ENCODE data around the gene SDK1. TPM values are rescaled to one million over a fixed set of nuclear protein-coding genes. Genes with fewer than 3 reads are reported as not detected.
A peak's percentile ranks its signal among the peaks of the same experiment; 100 is the strongest.

The SDK1 gene
- total RNA-seq, 4 donors from 2014 or later, result 1.3 to 5.0 (median 2.0) TPM

DNA sequence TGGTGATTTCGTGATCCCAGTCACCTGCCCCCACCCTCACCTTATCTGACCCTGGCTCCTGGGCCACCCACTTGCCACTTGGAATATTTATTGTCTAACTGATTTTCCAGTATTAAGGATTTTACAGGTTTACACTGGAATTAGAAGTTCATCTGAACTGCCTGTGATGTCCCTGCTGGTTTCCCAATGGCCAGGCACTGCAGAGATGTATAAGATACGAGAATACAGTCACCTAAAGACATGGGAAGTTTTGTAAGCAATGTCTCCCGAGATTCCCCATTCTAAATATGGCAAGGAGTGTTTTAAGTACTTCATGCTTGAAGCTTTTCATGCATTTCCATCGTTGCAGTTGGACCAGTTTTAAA, 592.7 kb downstream of the SDK1 start:
- Histone ChIP-seq H3K27me3 (no peaks in the 10 kb centered on the region), H3K9me3 (no peaks in the 10 kb centered on the region), H3K36me3 (no peaks in the 10 kb centered on the region), H3K4me1 (peaks cover 13 to 16% of the 10 kb centered on the region in 2 donors), H3K4me3 (replicated peaks in 1 of 3) (no peak overlapping the region), H3K27ac (no peak overlapping the region)
- no peak for TF ChIP-seq POLR2A (IDR thresholded peaks at IDR 0.05)
- TF ChIP-seq, protein P1, sequence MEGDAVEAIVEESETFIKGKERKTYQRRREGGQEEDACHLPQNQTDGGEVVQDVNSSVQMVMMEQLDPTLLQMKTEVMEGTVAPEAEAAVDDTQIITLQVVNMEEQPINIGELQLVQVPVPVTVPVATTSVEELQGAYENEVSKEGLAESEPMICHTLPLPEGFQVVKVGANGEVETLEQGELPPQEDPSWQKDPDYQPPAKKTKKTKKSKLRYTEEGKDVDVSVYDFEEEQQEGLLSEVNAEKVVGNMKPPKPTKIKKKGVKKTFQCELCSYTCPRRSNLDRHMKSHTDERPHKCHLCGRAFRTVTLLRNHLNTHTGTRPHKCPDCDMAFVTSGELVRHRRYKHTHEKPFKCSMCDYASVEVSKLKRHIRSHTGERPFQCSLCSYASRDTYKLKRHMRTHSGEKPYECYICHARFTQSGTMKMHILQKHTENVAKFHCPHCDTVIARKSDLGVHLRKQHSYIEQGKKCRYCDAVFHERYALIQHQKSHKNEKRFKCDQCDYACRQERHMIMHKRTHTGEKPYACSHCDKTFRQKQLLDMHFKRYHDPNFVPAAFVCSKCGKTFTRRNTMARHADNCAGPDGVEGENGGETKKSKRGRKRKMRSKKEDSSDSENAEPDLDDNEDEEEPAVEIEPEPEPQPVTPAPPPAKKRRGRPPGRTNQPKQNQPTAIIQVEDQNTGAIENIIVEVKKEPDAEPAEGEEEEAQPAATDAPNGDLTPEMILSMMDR (IDR thresholded peaks at IDR 0.05), result no peak
- intact Hi-C loops (cut with DNase I), result no loop called here
- no peak for DNase-seq
- WGBS, 2 donors, result 84 to 88% methylated on average over 4 of the region's 4 CpGs

DNA sequence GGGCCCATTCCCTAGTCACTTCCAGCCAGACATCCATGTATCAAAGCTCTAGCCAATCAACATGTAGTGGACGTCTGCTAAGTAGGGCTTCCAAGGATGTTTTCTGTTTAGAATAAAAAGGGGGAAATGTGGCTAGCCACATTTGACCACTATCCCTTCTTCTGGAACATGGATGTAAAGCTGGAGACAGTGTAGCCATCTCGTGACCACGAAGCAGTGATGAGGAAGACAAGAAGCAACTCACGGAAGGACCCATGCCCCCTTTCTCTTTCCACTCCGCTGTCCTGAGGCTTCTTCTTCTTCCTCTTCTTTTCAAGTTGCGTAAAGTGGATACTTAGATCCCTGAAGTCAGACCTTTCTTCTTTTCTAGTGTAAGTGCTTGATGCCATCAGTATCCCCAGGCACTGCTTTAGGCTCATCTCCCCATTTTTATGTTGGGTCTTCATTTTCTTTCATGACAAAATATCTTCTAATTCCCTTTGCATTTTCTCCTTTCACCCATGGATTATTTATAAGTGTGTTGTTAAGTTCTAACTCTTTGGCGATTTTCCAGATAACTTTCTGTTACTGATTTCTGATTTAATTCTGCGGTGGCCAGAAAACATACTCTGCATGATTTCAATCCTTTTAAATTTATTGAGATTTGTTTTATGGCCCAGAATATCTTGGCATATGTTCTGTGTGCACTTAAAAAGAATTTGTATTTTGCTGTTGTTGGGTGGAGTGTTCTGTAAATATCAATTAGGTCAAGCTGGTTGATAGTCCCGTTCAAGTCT, 594.5 kb downstream of the SDK1 start:
- DNase-seq, result no peak
- no peaks in the 10 kb centered on the region for H3K36me3 ChIP-seq
- WGBS, 2 donors, result 80 to 87% methylated on average over 9 of the region's 9 CpGs

DNA sequence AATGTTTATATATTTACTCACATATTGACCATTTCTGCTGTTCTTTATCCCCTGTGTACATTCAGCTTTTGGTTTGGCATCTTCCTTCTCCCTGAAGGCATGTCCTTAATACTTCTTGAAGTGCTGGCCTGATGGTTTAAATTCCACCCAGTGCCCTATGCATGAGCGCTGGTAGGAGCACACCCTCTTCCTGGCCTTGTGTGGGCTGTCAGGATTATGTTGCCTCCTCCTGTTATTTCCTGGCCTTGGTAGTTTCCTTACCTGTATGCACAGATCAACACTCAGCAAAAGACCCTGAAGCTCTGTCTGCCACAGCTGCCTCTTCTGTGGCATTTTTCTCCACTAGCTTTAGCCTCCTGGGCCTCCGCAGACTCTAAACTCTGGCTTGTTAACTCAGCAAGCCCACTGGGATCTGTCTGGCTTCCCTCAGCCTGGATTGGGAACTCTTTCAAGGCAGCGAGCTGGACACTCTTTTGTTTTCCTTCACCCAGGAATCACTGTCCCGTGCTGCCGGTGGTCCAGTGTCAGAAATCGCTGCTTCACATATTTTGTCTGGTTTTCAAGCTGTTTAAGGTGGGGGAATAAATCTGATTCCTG, 595.2 kb downstream of the SDK1 start:
- no peaks in the 10 kb centered on the region for H3K9me3 ChIP-seq
- no peaks in the 10 kb centered on the region for H3K36me3 ChIP-seq
- no peak overlapping the region for H3K27ac ChIP-seq
- no peak overlapping the region for H3K4me3 ChIP-seq (replicated peaks in 1 of 3)
- no peaks in the 10 kb centered on the region for H3K27me3 ChIP-seq
- 78 to 89% methylated on average over 6 of the region's 6 CpGs for WGBS, 2 donors
- DNase-seq, result no peak
- intact Hi-C loops (cut with DNase I), result no loop called here
- no peak for TF ChIP-seq POLR2A (IDR thresholded peaks at IDR 0.05)
- TF ChIP-seq, protein P1 (IDR thresholded peaks at IDR 0.05), result no peak
- H3K4me1 ChIP-seq, result peaks cover 13 to 16% of the 10 kb centered on the region in 2 donors

More for the DNA sequence above, 594.5 kb downstream of the SDK1 start:
- TF ChIP-seq, protein P1 (IDR thresholded peaks at IDR 0.05), result no peak
- TF ChIP-seq POLR2A (IDR thresholded peaks at IDR 0.05), result no peak
- no peaks in the 10 kb centered on the region for H3K27me3 ChIP-seq
- intact Hi-C loops (cut with DNase I), result no loop called here
- H3K9me3 ChIP-seq, result no peaks in the 10 kb centered on the region
- H3K4me1 ChIP-seq, result peaks cover 13 to 16% of the 10 kb centered on the region in 2 donors
- no peak overlapping the region for H3K27ac ChIP-seq
- H3K4me3 ChIP-seq (replicated peaks in 1 of 3), result no peak overlapping the region

DNA sequence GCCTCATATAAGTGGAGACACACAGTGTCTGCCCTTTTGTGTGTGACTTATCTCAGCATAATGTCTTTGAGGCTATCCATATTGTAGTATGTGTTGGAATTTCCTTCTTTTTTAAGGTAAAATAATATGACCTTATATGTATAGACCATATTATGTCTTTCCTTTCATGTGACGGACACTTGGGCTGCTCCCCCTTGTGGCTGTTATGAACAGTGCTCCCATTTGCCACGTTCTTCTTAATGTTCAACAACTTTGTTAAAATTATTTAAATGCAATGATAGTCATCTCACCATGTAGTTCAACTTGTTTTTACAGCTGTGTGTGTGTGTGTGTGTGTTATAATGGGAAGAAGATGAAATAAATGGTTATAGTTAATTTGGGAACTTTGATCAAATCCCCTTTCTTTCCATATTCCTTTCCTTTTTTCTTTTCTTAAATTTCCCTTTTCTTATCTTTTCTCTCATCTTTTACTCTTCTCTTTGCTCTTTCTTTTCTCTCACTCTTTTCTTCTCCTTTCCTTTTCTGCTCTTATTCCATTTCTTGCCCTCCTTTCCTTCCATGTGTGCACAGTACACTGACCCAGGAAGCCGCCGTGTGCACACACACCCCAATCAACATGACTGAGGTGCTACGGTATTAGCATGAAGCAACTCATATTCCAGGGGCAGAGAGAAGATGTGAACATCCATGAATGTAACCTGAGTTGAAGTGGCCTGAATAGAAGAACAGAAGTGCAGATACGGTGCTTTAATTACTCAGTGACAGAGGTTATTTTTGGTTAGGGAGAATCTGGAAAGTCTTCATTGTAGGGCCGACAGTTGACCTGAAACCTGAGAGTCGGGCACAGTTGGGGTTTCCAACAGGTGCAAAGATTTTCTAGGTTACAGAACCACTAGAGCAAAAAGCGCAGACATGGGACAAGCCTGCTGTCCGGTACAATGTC, 596.6 kb downstream of the SDK1 start:
- no peak overlapping the region for H3K4me3 ChIP-seq (replicated peaks in 1 of 3)
- no peaks in the 10 kb centered on the region for H3K27me3 ChIP-seq
- no peaks in the 10 kb centered on the region for H3K9me3 ChIP-seq
- intact Hi-C loops (cut with DNase I), result no loop called here
- WGBS, 2 donors, result 79 to 81% methylated on average over 10 of the region's 10 CpGs
- H3K4me1 ChIP-seq, result peaks cover 5 to 7% of the 10 kb centered on the region in 2 donors
- H3K27ac ChIP-seq, result no peak overlapping the region
- no peaks in the 10 kb centered on the region for H3K36me3 ChIP-seq
- TF ChIP-seq, protein P1 (IDR thresholded peaks at IDR 0.05), result peak; percentile 22 to 79 (median 53)
- TF ChIP-seq POLR2A (IDR thresholded peaks at IDR 0.05), result no peak
- DNase-seq, result peak; percentile 20 to 38
